ENCODE results near the gene UGT1A9.

- TF ChIP-seq EZH2 (IDR thresholded peaks at IDR 0.05; ENCODE audit: insufficient read depth, poor library complexity, severe bottlenecking) (no peak), EZH2phosphoT487 (IDR thresholded peaks at IDR 0.05; ENCODE audit: insufficient read depth, low read depth) (no peak)
Observed at GRCh38 chr2:233816334-233816733, 144.6 kb downstream of the UGT1A9 start.
